ENCODE data around the gene PCYOX1L. TPM values are rescaled to one million over a fixed set of nuclear protein-coding genes. Genes with fewer than 3 reads are reported as not detected.

The PCYOX1L gene
- total and polyA plus RNA-seq, 9 of the 15 experiments (the other 6 are each of a cell fraction or from before 2014, with no cell fraction given) = 2.3 to 17.9 (median 6.0) TPM

DNA sequence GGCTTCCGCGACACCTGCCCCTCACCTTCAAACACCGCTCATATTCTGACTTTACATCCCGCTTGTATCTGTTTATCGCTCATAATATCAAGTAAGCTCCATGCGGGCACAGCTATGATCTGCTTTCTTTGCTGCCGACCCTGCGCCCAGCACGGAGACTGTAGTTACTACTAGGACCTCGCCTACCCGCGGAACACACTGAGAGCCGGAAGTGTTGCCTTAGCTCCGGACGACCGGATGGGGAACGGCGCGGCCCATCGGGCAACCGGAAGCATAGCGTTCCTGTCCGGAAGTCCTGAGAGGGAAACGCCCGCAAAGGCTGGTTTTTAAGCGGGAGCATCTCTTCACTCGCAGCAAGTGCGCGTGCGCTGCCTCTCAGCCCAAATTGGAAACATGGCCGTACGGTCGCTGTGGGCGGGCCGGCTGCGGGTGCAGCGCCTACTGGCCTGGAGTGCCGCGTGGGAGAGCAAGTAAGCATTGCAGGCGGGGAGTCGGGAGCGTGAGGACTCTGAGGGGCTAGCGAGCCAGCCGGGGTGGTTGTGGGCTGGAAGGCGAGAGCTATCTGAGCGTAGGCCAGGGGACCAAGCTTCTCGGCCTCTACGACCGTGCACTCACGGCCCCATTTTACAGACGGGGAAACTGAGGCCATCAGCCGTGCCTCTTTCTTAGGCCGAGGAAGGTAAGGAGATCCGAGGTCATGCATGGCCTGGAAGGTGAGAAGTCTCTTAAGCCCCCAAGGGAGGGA, 12.5 kb upstream of the PCYOX1L start, which contains the start of gene GRPEL2 (continued):
- TF ChIP-seq CTCF (IDR thresholded peaks at IDR 0.05 in 2 of 3, conservative IDR thresholded peaks at IDR 0.05 in 1 of 3; ENCODE audit: insufficient read depth in 2 of 3, low read depth in 1 of 3, low read length in 3 of 3) (0 out of 6 replicates have a peak, but pooled peaks of 1 of the 3 experiments have one; percentile 3), BRCA1 (IDR thresholded peaks at IDR 0.05) (no peak), BRCA1 (CRISPR knock-in tag; IDR thresholded peaks at IDR 0.05) (no peak), HDAC8 (tag; IDR thresholded peaks at IDR 0.05) (0 out of 2 replicates have a peak, but pooled peaks have one; percentile 14), ZNF12 (CRISPR knock-in tag; IDR thresholded peaks at IDR 0.05) (0 out of 2 replicates have a peak, but pooled peaks have one; percentile 22), SIRT6 (IDR thresholded peaks at IDR 0.05; ENCODE audit: low read depth, low read length) (no peak), RBM25 (IDR thresholded peaks at IDR 0.05; ENCODE audit: low read depth, low read length, severe bottlenecking) (peak; percentile 92), ADNP (tag; IDR thresholded peaks at IDR 0.05) (peak; percentile 98), SNRNP70 (optimal IDR thresholded peaks at IDR 0.05; ENCODE audit: low read depth, low read length) (no peak), SFPQ (IDR thresholded peaks at IDR 0.05; ENCODE audit: low read depth, low read length) (no peak), PRMT5 (CRISPR knock-in tag; IDR thresholded peaks at IDR 0.05) (peak; percentile 53; the same call in 1 of the 2 replicates), E2F4 (CRISPR knock-in tag; IDR thresholded peaks at IDR 0.05; ENCODE audit: low read depth) (no peak; the same call in 1 of the 2 replicates), ZBTB34 (CRISPR knock-in tag; IDR thresholded peaks at IDR 0.05) (no peak)
- TF ChIP-seq, protein P1, sequence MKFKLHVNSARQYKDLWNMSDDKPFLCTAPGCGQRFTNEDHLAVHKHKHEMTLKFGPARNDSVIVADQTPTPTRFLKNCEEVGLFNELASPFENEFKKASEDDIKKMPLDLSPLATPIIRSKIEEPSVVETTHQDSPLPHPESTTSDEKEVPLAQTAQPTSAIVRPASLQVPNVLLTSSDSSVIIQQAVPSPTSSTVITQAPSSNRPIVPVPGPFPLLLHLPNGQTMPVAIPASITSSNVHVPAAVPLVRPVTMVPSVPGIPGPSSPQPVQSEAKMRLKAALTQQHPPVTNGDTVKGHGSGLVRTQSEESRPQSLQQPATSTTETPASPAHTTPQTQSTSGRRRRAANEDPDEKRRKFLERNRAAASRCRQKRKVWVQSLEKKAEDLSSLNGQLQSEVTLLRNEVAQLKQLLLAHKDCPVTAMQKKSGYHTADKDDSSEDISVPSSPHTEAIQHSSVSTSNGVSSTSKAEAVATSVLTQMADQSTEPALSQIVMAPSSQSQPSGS (CRISPR knock-in tag; IDR thresholded peaks at IDR 0.05) = no peak
- TF ChIP-seq, protein P2, sequence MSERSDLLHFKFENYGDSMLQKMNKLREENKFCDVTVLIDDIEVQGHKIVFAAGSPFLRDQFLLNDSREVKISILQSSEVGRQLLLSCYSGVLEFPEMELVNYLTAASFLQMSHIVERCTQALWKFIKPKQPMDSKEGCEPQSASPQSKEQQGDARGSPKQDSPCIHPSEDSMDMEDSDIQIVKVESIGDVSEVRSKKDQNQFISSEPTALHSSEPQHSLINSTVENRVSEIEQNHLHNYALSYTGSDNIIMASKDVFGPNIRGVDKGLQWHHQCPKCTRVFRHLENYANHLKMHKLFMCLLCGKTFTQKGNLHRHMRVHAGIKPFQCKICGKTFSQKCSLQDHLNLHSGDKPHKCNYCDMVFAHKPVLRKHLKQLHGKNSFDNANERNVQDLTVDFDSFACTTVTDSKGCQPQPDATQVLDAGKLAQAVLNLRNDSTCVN (CRISPR knock-in tag; IDR thresholded peaks at IDR 0.05) = no peak

All from K562 (cell line).